RWPE2 (cell line): Measurements from ENCODE around the gene PRSS33.

Experiments used
- ATAC-seq: fragments of 200-7000 bp; cut with Tn5 transposase; 3 replicates; pipeline ENCODE4 v1.9.1; 2021; ENCODE audit warnings: low read depth
- DNase-seq: peaks from one replicate; pipeline ENCODE4 v3.0.0-alpha.2; 2020; ENCODE audit warnings: low spot score
- H3K27ac ChIP-seq: fragments of 450-650 bp; 2 replicates; pipeline ENCODE4 v1.5.1; 2017; ENCODE audit warnings: mild to moderate bottlenecking; ENCODE audit not compliant: poor library complexity, severe bottlenecking
- H3K27me3 ChIP-seq: fragments of 250-450 bp; sonication (Bioruptor Pico); 2 replicates; pipeline ENCODE4 v1.5.1; 2021; ENCODE audit warnings: mild to moderate bottlenecking, moderate library complexity; ENCODE audit not compliant: insufficient read depth, poor library complexity, severe bottlenecking
- H3K36me3 ChIP-seq: fragments of 250-450 bp; sonication (Bioruptor Pico); 2 replicates; pipeline ENCODE4 v1.5.1; 2020; ENCODE audit warnings: low read depth, mild to moderate bottlenecking, moderate library complexity
- H3K4me1 ChIP-seq: fragments of 250-450 bp; sonication (Bioruptor Pico); 2 replicates; pipeline ENCODE4 v1.5.1; 2021; ENCODE audit warnings: mild to moderate bottlenecking, moderate library complexity; ENCODE audit not compliant: insufficient read depth, poor library complexity, severe bottlenecking
- H3K4me3 ChIP-seq: fragments of 250-450 bp; sonication (Bioruptor Pico); 2 replicates; pipeline ENCODE4 v1.5.1; 2021; ENCODE audit warnings: mild to moderate bottlenecking, moderate library complexity; ENCODE audit not compliant: severe bottlenecking
- H3K9me3 ChIP-seq: fragments of 250-450 bp; sonication (Bioruptor Pico); 2 replicates; pipeline ENCODE4 v1.5.1; 2021; ENCODE audit warnings: mild to moderate bottlenecking, moderate library complexity; ENCODE audit not compliant: severe bottlenecking
- CTCF ChIP-seq: fragments of 450-650 bp; IDR thresholded peaks from one replicate; pipeline ENCODE4 v1.5.1; 2017; ENCODE audit warnings: mild to moderate bottlenecking, moderate library complexity; ENCODE audit not compliant: poor library complexity, severe bottlenecking

Gene PRSS33

DNA sequence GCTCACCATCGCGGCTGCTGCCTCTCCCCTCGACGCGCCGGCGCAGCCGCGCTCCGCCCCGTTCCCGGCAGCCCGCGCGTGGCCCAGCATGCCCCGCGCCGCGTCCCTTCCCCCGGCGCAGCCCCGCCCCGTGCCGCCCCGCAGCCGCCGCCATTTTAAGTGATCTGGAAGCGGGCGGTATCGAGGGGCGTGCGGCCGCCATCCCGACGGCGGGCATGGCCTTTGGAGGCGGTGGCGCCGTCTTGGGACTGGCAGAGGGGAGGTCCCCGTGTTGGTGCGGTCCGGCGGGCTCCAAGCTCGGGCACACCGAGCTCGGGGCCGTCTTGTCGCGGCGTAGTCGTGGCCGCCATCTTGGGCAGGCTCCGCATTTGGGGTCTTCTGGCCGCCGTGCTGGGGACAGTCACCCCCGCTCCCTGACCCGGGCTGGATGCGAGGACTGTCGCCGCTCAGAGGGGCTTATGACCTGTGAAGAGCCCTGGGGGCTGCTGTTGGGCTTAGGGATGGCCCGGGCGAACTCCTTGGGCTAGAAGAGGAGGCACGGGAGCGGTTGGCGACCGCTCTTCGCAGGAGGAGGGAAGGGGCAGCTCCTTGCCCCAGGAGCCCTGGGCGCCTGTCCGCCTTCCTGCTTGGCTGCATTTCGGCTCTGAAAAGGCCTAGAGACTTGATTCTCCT lies 10.0 kb downstream of the PRSS33 start, which contains the start of gene ELOB:
ELOB (minus strand) TSS at position 50 of the 672 bp plus-strand sequence; CDS start at position 9, 41 bp downstream.
- Histone ChIP-seq H3K27me3 (no peaks in the 10 kb centered on the region), H3K27ac (peak within 1 kb of the TSS; percentile 88), H3K36me3 (peaks cover 37% of the 10 kb centered on the region), H3K4me1 (peaks cover 12% of the 10 kb centered on the region), H3K4me3 (peak within 1 kb of the TSS; percentile 94), H3K9me3 (no peaks in the 10 kb centered on the region)
- TF ChIP-seq CTCF, result no peak
- peak; percentile 81 for DNase-seq
- ATAC-seq, result peak; percentile 80

DNA sequence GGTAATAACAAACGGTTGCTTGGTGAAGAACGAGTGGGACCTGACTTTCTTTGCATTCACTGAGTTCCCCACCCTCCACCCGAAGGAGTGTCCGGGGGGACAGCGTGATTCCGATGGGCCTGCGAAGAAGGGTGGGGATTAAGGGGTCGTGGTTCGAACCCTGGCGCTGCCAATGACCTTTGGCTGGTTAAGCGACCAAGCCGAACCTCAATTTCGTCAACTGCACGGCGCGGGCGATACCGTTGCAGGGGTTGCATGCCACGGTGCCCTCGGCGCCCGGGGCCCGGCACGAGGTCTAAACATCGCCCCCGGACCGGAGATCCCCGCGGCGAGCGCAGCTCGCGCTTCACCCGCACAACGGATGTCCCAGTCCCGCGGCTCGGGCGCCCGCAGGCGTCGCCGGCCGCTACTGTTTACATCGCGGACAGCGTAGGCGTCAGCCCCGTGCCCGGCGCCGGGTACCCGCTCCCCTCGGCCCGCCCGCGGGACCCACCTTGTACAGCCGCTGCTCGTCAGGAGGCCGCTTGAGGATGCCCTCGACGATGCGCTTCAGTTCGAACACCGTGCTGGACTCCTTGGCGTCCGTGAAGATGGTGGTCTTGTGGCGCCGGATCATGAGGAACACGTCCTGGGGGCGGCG lies 10.7 kb downstream of the PRSS33 start:
- Histone ChIP-seq H3K27ac (peak overlapping the region; percentile 88), H3K36me3 (peaks cover 44% of the 10 kb centered on the region), H3K9me3 (no peaks in the 10 kb centered on the region), H3K27me3 (no peaks in the 10 kb centered on the region), H3K4me1 (peaks cover 12% of the 10 kb centered on the region), H3K4me3 (peak overlapping the region; percentile 94)
- no peak for ATAC-seq
- TF ChIP-seq CTCF, result no peak
- DNase-seq, result peak; percentile 52

- Histone ChIP-seq H3K4me1 (peaks cover 12% of the 10 kb centered on the region), H3K36me3 (peaks cover 51% of the 10 kb centered on the region), H3K27me3 (no peaks in the 10 kb centered on the region), H3K27ac (peak overlapping the region; percentile 88), H3K9me3 (no peaks in the 10 kb centered on the region), H3K4me3 (peak overlapping the region; percentile 94)
- DNase-seq (peak; percentile 7), ATAC-seq (no peak)
- TF ChIP-seq CTCF, result no peak
Measured at GRCh38 chr16:2775765-2776499, 11.4 kb downstream of the PRSS33 start.

- peaks cover 58% of the 10 kb centered on the region for H3K36me3 ChIP-seq
- H3K27me3 ChIP-seq, result no peaks in the 10 kb centered on the region
- ATAC-seq (no peak), DNase-seq (no peak)
- peaks cover 16% of the 10 kb centered on the region for H3K4me1 ChIP-seq
- no peak overlapping the region for H3K4me3 ChIP-seq
- peak overlapping the region; percentile 88 for H3K27ac ChIP-seq
- TF ChIP-seq CTCF, result no peak
- H3K9me3 ChIP-seq, result no peaks in the 10 kb centered on the region
Measured at GRCh38 chr16:2775131-2775716, 12.1 kb downstream of the PRSS33 start.
